ENCODE data around the gene C1QTNF12. TPM values are rescaled to one million over a fixed set of nuclear protein-coding genes. Genes with fewer than 3 reads are reported as not detected.

C1QTNF12 gene
- total RNA-seq, 1 experiment from 2014 or later = 2.0 TPM

GRCh38 chr1:1285611-1286311 is 39.2 kb upstream of the C1QTNF12 start:
- BruUV-seq (replicated peaks) = no TSS peak
- H3K4me3 Mint-ChIP-seq (ENCODE audit: low read depth, unreplicated experiment) = no peak overlapping the region
- TF ChIP-seq, protein P1, sequence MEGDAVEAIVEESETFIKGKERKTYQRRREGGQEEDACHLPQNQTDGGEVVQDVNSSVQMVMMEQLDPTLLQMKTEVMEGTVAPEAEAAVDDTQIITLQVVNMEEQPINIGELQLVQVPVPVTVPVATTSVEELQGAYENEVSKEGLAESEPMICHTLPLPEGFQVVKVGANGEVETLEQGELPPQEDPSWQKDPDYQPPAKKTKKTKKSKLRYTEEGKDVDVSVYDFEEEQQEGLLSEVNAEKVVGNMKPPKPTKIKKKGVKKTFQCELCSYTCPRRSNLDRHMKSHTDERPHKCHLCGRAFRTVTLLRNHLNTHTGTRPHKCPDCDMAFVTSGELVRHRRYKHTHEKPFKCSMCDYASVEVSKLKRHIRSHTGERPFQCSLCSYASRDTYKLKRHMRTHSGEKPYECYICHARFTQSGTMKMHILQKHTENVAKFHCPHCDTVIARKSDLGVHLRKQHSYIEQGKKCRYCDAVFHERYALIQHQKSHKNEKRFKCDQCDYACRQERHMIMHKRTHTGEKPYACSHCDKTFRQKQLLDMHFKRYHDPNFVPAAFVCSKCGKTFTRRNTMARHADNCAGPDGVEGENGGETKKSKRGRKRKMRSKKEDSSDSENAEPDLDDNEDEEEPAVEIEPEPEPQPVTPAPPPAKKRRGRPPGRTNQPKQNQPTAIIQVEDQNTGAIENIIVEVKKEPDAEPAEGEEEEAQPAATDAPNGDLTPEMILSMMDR (IDR thresholded peaks at IDR 0.05; ENCODE audit: unreplicated experiment) = no peak
- DNase-seq = no peak
- no peaks in the 10 kb centered on the region for H3K9me3 Mint-ChIP-seq (ENCODE audit: low read depth, unreplicated experiment)
- peaks cover 11% of the 10 kb centered on the region for H3K36me3 Mint-ChIP-seq (ENCODE audit: insufficient read depth, unreplicated experiment)
- H3K4me1 Mint-ChIP-seq (ENCODE audit: low read depth, unreplicated experiment) = peaks cover 10% of the 10 kb centered on the region
- CTCF ChIA-PET = interaction anchor here (0.6 kb wide), 1 partner anchor 1325 kb away, joined by 3 read pairs; no protein-coding TSS in a partner anchor
- intact Hi-C loops (cut with micrococcal nuclease; ENCODE audit: unreplicated experiment) = no loop called here
- H3K27me3 Mint-ChIP-seq (ENCODE audit: unreplicated experiment) = no peaks in the 10 kb centered on the region
- H3K27ac Mint-ChIP-seq (ENCODE audit: unreplicated experiment) = no peak overlapping the region

- no peak overlapping the region for H3K4me3 Mint-ChIP-seq (ENCODE audit: low read depth, unreplicated experiment)
- H3K36me3 Mint-ChIP-seq (ENCODE audit: insufficient read depth, unreplicated experiment) = peaks cover 9% of the 10 kb centered on the region
- H3K9me3 Mint-ChIP-seq (ENCODE audit: low read depth, unreplicated experiment) = no peaks in the 10 kb centered on the region
- H3K27me3 Mint-ChIP-seq (ENCODE audit: unreplicated experiment) = no peaks in the 10 kb centered on the region
- peaks cover 10% of the 10 kb centered on the region for H3K4me1 Mint-ChIP-seq (ENCODE audit: low read depth, unreplicated experiment)
- intact Hi-C loops (cut with micrococcal nuclease; ENCODE audit: unreplicated experiment) = no loop called here
- TF ChIP-seq, protein P1 (IDR thresholded peaks at IDR 0.05; ENCODE audit: unreplicated experiment) = no peak
- no TSS peak for BruUV-seq (replicated peaks)
- H3K27ac Mint-ChIP-seq (ENCODE audit: unreplicated experiment) = no peak overlapping the region
- no peak for DNase-seq
- CTCF ChIA-PET = no interaction called here
Observed at GRCh38 chr1:1285102-1285571, 38.6 kb upstream of the C1QTNF12 start.

DNA sequence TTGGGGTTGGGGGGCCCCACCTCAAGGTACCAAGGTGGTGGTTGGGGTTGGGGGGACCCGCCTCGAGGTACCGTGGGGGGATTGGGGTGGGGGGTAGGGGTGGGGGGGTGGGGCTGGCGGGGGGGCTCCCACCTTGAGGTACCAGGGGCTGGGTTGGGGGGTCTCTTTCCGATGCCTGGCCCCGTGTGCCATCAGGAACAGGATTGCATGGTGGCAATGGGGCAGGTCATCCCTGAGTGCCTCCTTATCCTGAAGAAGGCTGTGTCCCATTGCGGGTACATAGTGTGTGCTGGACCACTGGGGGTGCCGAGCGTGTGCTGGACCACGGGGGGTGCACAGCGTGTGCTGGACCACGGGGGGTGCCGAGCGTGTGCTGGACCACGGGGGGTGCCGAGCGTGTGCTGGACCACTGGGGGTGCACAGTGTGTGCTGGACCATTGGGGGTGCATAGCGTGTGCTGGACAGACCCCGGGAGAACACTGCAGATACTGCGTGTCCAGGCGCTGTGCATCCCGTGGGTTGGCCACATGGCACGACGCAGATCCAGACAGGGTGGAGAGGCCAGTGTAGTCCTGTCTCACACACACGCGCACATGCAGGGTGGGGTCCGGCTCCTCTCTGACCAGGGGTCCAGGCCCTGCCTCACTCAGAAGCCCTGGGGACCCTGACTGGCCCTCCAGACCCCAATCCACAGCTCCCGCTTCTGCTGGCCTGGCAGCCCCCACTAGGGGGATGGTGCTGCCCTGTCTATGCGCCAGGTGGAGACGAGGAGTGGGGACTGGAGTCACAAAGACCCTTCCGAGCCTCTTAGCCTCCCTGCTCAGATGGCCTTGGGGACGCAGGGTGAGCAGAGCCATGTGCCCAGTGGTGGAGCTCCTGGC is 37.9 kb upstream of the C1QTNF12 start:
- Mint-ChIP-seq H3K4me1 (ENCODE audit: low read depth, unreplicated experiment) (peaks cover 10% of the 10 kb centered on the region), H3K27me3 (ENCODE audit: unreplicated experiment) (no peaks in the 10 kb centered on the region), H3K27ac (ENCODE audit: unreplicated experiment) (no peak overlapping the region), H3K9me3 (ENCODE audit: low read depth, unreplicated experiment) (no peaks in the 10 kb centered on the region), H3K36me3 (ENCODE audit: insufficient read depth, unreplicated experiment) (peaks cover 6% of the 10 kb centered on the region), H3K4me3 (ENCODE audit: low read depth, unreplicated experiment) (no peak overlapping the region)
- BruUV-seq (replicated peaks) = no TSS peak
- TF ChIP-seq, protein P1 (IDR thresholded peaks at IDR 0.05; ENCODE audit: unreplicated experiment) = no peak
- no peak for DNase-seq
- intact Hi-C loops (cut with micrococcal nuclease; ENCODE audit: unreplicated experiment) = no loop called here
- CTCF ChIA-PET = no interaction called here

DNA sequence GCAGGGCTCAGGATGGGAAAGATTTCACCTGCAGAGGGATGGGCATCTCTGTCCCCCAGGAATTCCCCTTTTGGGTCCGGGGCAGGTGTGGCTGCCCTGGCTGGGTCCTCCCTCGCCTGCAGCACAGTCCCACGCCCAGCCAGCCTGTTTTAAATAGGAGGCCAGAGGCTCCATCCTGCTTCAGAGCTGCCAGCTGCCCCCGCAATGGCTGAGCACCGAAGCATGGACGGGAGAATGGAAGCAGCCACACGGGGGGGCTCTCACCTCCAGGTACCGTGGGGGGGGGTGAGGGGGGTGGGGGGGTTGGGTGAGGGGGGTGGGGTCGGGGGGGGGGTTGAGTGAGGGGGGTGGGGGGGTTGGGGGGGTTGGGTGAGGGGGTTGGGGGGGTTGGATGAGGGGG is 37.3 kb upstream of the C1QTNF12 start:
- CTCF ChIA-PET = no interaction called here
- H3K9me3 Mint-ChIP-seq (ENCODE audit: low read depth, unreplicated experiment) = no peaks in the 10 kb centered on the region
- no TSS peak for BruUV-seq (replicated peaks)
- intact Hi-C loops (cut with micrococcal nuclease; ENCODE audit: unreplicated experiment) = no loop called here
- peaks cover 6% of the 10 kb centered on the region for H3K36me3 Mint-ChIP-seq (ENCODE audit: insufficient read depth, unreplicated experiment)
- no peaks in the 10 kb centered on the region for H3K27me3 Mint-ChIP-seq (ENCODE audit: unreplicated experiment)
- TF ChIP-seq, protein P1 (IDR thresholded peaks at IDR 0.05; ENCODE audit: unreplicated experiment) = no peak
- no peak overlapping the region for H3K4me3 Mint-ChIP-seq (ENCODE audit: low read depth, unreplicated experiment)
- H3K27ac Mint-ChIP-seq (ENCODE audit: unreplicated experiment) = no peak overlapping the region
- DNase-seq = no peak
- H3K4me1 Mint-ChIP-seq (ENCODE audit: low read depth, unreplicated experiment) = peaks cover 10% of the 10 kb centered on the region

Data from Calu3 (cell line).